Measurements from ENCODE around the gene ZBTB3. TPM values are rescaled to one million over a fixed set of nuclear protein-coding genes. Genes with fewer than 3 reads are reported as not detected.

Gene ZBTB3
- total and polyA plus RNA-seq, 2 of the 13 experiments (the other 11 are each of a cell fraction or from before 2014, with no cell fraction given), result 3.4 to 5.2 TPM

DNA sequence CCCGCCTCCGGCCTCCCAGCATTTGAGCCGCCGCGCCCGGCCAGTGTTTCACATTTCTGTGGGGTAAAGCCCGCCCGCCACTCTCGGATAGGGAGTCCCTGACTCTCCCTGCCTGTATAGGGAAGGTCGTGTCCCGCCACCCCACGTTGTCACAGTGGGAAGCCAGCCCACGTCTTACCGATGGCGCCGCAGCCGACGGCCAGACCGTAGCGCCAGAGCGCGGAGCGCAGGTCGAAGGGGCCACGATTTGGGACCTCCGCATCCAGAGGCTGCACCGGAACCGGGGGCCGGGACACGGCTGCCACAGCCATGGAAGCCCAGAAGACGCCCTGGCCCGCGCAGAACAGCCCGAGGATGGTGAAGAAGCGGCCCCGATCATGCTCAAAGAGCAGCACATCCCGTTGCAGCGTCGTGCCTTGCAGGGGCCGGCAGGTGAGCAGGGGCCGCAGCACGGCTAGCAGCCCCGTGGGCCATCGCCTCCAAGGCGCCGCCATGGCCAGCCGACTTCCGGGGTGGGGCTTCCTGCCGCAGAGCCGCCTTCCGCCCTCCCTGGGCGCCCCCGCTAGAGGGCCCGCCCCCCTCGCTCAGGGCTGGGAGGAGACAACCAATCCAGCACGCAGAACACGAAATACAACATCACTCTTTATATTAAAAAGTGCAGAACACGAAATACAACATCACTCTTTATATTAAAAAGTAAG lies 37.7 kb upstream of the ZBTB3 start, which contains the start of gene TMEM223 (continued):
- TF ChIP-seq ZNF547 (CRISPR knock-in tag; IDR thresholded peaks at IDR 0.05), result peak; percentile 95
- TF ChIP-seq ZNF883 (CRISPR knock-in tag; IDR thresholded peaks at IDR 0.05; ENCODE audit: not compliant biosample characterization), result peak; percentile 81
- no peak for TF ChIP-seq SP140L (CRISPR knock-in tag; IDR thresholded peaks at IDR 0.05; ENCODE audit: borderline replicate concordance)
- no peak for TF ChIP-seq ADNP (CRISPR knock-in tag; IDR thresholded peaks at IDR 0.05)
- no peak for TF ChIP-seq ZFYVE20 (CRISPR knock-in tag; IDR thresholded peaks at IDR 0.05; ENCODE audit: borderline replicate concordance, low read depth)
- TF ChIP-seq KDM3A (CRISPR knock-in tag; IDR thresholded peaks at IDR 0.05; ENCODE audit: low read depth), result peak; percentile 61; the same call in 1 of the 2 replicates
- TF ChIP-seq GFI1 (CRISPR knock-in tag; IDR thresholded peaks at IDR 0.05; ENCODE audit: borderline replicate concordance), result peak; percentile 71
- no peak for TF ChIP-seq ZNF256 (CRISPR knock-in tag; conservative IDR thresholded peaks at IDR 0.05)
- peak; percentile 39; the same call in 1 of the 2 replicates for TF ChIP-seq TGIF2 (CRISPR knock-in tag; IDR thresholded peaks at IDR 0.05)
- TF ChIP-seq ZSCAN29 (CRISPR knock-in tag; conservative IDR thresholded peaks at IDR 0.05), result no peak
- no peak for TF ChIP-seq ZNF557 (CRISPR knock-in tag; IDR thresholded peaks at IDR 0.05)
- TF ChIP-seq HNRNPLL (IDR thresholded peaks at IDR 0.05; ENCODE audit: low read depth, low read length, poor library complexity, severe bottlenecking), result no peak
- TF ChIP-seq ZFP36L2 (CRISPR knock-in tag; IDR thresholded peaks at IDR 0.05), result no peak
- TF ChIP-seq, protein P1, sequence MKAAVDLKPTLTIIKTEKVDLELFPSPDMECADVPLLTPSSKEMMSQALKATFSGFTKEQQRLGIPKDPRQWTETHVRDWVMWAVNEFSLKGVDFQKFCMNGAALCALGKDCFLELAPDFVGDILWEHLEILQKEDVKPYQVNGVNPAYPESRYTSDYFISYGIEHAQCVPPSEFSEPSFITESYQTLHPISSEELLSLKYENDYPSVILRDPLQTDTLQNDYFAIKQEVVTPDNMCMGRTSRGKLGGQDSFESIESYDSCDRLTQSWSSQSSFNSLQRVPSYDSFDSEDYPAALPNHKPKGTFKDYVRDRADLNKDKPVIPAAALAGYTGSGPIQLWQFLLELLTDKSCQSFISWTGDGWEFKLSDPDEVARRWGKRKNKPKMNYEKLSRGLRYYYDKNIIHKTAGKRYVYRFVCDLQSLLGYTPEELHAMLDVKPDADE (CRISPR knock-in tag; IDR thresholded peaks at IDR 0.05), result no peak
- 0 out of 2 replicates have a peak, but pooled peaks have one; percentile 43 for TF ChIP-seq KLF11 (CRISPR knock-in tag; IDR thresholded peaks at IDR 0.05)
- no peak for TF ChIP-seq ZC3H4 (CRISPR knock-in tag; IDR thresholded peaks at IDR 0.05; ENCODE audit: borderline replicate concordance)
- TF ChIP-seq ZNF562 (CRISPR knock-in tag; IDR thresholded peaks at IDR 0.05; ENCODE audit: borderline replicate concordance), result no peak
- TF ChIP-seq BCL3 (CRISPR knock-in tag; IDR thresholded peaks at IDR 0.05), result peak; percentile 92
- TF ChIP-seq RCOR2 (CRISPR knock-in tag; IDR thresholded peaks at IDR 0.05), result no peak
- TF ChIP-seq, protein P2, sequence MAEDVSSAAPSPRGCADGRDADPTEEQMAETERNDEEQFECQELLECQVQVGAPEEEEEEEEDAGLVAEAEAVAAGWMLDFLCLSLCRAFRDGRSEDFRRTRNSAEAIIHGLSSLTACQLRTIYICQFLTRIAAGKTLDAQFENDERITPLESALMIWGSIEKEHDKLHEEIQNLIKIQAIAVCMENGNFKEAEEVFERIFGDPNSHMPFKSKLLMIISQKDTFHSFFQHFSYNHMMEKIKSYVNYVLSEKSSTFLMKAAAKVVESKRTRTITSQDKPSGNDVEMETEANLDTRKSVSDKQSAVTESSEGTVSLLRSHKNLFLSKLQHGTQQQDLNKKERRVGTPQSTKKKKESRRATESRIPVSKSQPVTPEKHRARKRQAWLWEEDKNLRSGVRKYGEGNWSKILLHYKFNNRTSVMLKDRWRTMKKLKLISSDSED (CRISPR knock-in tag; IDR thresholded peaks at IDR 0.05), result peak; percentile 39; the same call in 1 of the 2 replicates
- no peak for TF ChIP-seq HOXA5 (CRISPR knock-in tag; IDR thresholded peaks at IDR 0.05)
- TF ChIP-seq ZNF451 (CRISPR knock-in tag; IDR thresholded peaks at IDR 0.05), result peak; percentile 28; the same call in 1 of the 2 replicates
- TF ChIP-seq, protein P3, sequence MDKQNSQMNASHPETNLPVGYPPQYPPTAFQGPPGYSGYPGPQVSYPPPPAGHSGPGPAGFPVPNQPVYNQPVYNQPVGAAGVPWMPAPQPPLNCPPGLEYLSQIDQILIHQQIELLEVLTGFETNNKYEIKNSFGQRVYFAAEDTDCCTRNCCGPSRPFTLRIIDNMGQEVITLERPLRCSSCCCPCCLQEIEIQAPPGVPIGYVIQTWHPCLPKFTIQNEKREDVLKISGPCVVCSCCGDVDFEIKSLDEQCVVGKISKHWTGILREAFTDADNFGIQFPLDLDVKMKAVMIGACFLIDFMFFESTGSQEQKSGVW (CRISPR knock-in tag; IDR thresholded peaks at IDR 0.05; ENCODE audit: borderline replicate concordance), result no peak
- TF ChIP-seq MATR3 (CRISPR knock-in tag; IDR thresholded peaks at IDR 0.05), result no peak
- TF ChIP-seq, protein P4, sequence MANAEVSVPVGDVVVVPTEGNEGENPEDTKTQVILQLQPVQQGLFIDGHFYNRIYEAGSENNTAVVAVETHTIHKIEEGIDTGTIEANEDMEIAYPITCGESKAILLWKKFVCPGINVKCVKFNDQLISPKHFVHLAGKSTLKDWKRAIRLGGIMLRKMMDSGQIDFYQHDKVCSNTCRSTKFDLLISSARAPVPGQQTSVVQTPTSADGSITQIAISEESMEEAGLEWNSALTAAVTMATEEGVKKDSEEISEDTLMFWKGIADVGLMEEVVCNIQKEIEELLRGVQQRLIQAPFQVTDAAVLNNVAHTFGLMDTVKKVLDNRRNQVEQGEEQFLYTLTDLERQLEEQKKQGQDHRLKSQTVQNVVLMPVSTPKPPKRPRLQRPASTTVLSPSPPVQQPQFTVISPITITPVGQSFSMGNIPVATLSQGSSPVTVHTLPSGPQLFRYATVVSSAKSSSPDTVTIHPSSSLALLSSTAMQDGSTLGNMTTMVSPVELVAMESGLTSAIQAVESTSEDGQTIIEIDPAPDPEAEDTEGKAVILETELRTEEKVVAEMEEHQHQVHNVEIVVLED (CRISPR knock-in tag; IDR thresholded peaks at IDR 0.05; ENCODE audit: borderline replicate concordance), result peak; percentile 79; the same call in 1 of the 2 replicates
